GM19397 (cell line): Measurements from ENCODE around the gene ZSWIM9.

Experiments used
- ATAC-seq: cut with Tn5 transposase; IDR thresholded peaks from one replicate; pipeline ENCODE4 v1.9.1; 2021; ENCODE audit warnings: mild to moderate bottlenecking, moderate library complexity; ENCODE audit not compliant: unreplicated experiment

ZSWIM9 gene

GRCh38 chr19:48169939-48170803, at the start of gene ZSWIM9, which contains the start of gene LIG1:
TSS of gene ZSWIM9 (plus strand) at chr19:48170680. CDS start at chr19:48171803, 1,123 bp downstream.
TSS of gene LIG1 (minus strand) at chr19:48170344. CDS start at chr19:48165566, 4,778 bp downstream.
- ATAC-seq = peak; percentile 85

DNA sequence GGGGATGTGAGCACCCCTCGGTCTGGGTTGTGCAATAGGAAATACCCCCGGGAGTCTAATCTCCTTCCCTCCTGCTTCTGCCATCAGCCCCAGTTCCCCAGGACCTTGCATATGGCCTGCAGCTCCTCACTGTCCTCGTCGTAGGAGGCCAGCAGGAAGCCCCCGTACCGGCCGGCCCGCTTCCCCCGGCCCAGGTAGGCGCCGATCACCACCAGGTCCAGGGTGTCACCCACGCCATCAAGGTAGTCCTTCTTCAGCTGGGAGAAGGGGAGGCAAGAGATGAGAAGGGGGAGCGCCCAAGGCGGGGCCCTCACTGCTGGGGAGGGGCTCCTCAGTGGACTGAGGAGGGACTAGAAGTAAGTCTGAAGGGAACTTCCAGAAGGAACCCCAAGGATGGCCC, 49.4 kb upstream of the ZSWIM9 start:
- no peak for ATAC-seq

DNA sequence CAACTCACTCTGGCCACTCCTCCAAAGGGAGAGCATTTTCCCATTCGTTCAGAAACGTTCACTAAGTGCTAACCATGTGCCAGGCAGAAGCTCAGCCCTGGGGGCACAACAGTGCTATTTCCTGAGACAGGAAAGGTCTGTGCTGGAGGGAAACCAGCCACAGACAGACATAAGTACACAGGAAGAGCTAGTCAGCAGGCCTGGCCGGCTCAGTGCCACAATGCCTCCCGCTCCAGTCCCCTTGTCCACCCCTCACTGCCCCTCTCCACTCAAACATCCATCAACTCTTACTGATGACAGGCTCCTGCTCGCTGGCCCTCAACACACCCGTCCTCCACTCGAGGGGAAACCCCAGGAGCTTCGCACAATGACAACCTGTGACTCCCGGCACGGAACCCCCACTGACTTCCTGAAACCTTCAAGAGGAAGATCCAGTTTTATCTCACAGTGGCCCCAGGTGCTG, 48.5 kb upstream of the ZSWIM9 start:
- no peak for ATAC-seq

DNA sequence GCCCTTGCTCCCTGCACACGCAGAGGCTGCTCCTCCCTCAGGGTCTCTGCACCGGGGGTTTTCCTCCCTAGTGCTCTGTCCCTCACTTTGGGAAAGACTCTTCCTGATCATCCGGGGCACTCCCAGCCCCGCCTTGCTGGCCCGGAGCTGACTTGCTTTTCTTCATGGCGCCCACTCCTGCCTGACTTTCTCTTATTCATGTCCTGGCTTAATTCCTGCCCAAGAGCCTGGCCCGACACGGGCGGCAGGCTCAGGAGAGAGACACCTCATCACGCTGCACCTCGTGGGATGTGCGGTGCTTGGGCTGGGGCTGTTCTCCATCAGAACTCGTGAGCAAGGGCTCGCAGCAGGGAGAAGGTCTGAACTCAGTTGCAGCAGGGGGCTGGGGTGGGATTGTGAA, 48.1 kb upstream of the ZSWIM9 start:
- no peak for ATAC-seq

DNA sequence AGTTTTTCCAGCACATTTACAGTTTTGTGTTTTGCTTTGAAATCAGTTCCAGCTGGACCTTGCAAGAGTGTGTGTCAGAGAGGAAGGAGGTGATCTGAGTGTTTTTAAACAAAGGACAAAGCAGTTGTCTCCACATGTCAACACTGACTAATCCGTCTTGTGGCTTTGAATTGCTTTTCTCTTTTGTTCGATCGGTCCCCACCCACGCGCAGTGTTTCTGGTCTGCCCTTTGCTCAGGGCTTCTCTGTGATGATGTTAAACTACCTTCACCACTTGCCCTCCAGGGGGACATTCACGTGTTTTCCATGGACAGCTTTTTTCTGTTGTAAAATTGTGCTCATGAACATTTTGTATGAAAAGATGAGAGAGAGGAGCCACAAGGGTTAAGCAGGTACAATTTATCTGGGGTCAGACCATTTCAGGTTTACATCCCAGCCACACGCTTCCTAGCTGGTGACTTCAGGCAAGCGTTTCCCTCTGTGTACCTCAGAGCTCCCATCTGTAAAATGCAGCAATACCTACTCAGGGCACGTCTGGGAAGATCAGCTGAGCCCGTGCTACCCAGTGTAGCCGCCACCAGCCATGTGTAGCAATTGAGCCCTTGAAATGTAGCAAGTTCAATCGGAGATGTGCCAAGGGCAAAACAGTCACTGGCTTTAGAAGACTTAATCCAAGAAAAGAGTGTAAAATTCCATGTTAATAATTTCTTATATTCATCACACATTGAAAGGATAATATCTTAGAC, 46.4 kb upstream of the ZSWIM9 start:
- no peak for ATAC-seq

GRCh38 chr19:48127561-48127960, 42.9 kb upstream of the ZSWIM9 start:
- ATAC-seq = no peak

DNA sequence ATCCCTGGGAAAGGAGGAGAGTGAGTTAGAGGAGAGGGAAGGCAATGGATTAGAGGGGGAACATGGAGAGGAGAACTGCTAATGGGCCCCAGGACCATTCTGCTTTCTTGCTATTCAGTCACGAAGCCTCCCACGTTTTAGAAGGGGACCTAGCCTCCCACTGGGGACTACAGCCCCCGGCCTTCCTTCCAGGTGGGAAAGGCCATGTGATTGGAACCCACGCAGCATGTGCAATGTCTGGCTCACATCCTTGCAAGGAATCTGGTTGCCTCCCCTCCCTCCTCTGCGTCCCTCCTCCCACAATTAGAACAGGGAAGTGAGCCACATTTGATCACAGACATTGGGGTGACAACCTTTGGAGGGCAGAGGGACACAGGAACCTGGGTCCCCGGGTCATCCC, 37.4 kb upstream of the ZSWIM9 start:
- ATAC-seq = no peak

DNA sequence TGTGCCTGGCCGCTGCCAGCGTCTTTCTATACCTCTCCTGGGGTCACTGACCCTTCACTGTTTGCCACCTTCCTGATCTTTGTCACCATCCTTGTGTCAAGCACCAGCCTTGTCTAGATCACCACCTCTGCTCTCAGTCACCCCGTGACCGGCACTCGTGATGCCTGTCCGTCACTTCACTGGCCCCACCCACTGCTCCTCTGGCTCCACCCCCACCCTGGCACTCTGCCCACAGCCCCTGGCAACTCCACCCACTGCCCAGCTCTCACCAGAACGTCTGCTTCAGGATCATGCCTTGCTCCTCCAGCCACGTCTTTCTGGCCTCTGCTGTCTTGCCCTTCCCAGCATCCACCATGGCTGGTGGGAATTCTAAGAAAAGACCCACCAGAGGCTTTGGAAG, 35.1 kb upstream of the ZSWIM9 start:
- no peak for ATAC-seq

DNA sequence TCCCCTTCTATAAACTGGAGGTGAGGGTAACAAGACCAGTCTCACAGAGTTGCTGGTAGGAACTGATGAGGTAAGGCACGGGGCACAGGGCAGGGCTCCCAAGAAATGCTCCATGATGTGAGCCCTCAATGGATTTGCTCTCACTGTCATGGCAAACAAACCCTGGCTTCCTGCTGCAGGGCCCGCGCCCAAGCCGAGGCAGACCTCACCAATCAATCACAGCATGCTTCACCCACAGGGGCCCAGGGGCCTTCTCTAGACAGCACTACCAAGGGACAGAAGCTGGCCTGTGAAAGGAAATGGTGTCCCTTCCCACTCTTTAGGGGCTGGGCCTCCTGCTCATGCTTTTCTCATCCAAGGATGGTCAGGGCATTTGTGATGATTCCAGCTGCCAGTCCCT, 33.9 kb upstream of the ZSWIM9 start:
- no peak for ATAC-seq

GRCh38 chr19:48137411-48137810, 33.1 kb upstream of the ZSWIM9 start:
- no peak for ATAC-seq

GRCh38 chr19:48139053-48139452, 31.4 kb upstream of the ZSWIM9 start:
- no peak for ATAC-seq

GRCh38 chr19:48147597-48148175, 22.8 kb upstream of the ZSWIM9 start:
- no peak for ATAC-seq

- ATAC-seq = no peak
Measured at GRCh38 chr19:48148576-48148975, 21.9 kb upstream of the ZSWIM9 start.

DNA sequence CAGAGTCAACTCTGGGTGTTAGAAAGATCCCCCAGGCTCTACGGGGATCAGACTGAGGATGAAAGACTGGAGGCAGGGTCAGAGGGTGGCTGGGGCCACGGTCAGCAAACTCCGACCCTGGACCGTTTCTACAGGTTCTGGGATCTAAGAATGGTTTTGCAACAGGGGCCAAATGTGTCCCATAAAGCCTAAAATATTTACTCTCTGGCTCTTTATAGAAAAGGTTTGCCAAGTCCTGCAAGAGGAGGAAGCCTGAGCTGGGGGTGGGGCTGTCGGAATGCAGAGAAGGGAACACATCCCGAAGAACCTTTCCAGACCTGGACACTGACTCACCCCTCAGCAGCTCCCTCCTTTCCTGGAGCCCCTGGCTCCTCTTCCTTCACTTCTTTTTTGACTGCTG, 21.1 kb upstream of the ZSWIM9 start:
- ATAC-seq = no peak

GRCh38 chr19:48152551-48152950, 17.9 kb upstream of the ZSWIM9 start:
- no peak for ATAC-seq

DNA sequence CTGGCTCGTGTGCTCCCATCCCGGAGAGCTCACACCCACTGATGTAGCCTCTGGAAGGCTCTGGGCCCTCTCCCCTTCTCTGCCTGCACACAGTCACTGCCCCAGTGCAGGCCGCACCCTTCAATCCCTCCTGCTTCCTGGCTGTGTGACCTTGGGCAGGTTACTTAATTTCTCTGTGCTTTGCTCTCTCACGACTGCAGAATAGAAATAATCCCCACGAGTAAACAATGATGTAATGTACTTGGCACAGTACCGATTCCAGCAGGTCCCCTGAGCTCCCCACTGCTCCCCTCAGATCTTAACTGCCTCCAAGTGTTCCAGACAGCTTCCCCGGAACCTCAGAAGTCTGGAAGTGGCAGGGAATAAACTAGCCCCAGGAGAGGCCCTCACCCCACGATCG, 16.5 kb upstream of the ZSWIM9 start:
- no peak for ATAC-seq

- ATAC-seq = no peak
Measured at GRCh38 chr19:48158210-48158790, 12.2 kb upstream of the ZSWIM9 start.

DNA sequence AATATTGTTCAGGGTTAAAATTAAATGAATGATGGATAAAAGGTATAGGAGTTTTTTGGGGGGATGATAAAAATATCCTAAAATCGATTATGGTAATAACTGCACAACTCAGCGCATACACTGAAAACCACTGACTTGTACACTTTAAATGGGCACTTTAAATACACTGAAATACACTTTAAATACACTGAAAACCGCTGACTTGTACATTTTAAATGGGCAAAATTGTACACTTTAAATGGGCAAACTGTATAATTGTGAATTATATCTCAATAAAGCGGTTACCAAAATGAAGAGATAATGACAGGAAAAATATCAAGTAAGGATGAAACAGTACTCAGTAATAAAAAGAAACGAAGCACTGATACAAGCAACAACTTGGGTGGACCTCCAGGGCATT, 1.8 kb upstream of the ZSWIM9 start:
- ATAC-seq = no peak

- ATAC-seq = peak; percentile 8
Measured at GRCh38 chr19:48169578-48169938, 922 bp upstream of the ZSWIM9 start.

- ATAC-seq = no peak
Measured at GRCh38 chr19:48170817-48171347, 402 bp downstream of the ZSWIM9 start.

GRCh38 chr19:48171710-48172109, 1.2 kb downstream of the ZSWIM9 start:
- no peak for ATAC-seq
